22Rv1 (cell line): ENCODE results near the gene SFMBT1.

Experiments used
- CTCF ChIP-seq: fragments of 450-650 bp; IDR thresholded peaks from 2 replicates; pipeline ENCODE4 v1.5.1; 2017; ENCODE audit warnings: mild to moderate bottlenecking
- ZFX ChIP-seq: fragments of 450-650 bp; IDR thresholded peaks from 2 replicates; pipeline ENCODE4 v1.6.1; 2017; ENCODE audit warnings: antibody characterized with exemption, borderline replicate concordance

GRCh38 chr3:53032609-53033008, 13.3 kb downstream of the SFMBT1 start:
- TF ChIP-seq CTCF (no peak), ZFX (no peak)
